Uterus (tissue), 2 donors: ENCODE results near the gene CEP112.

Experiments used
- POLR2A ChIP-seq, 2 donors: fragments of 450-650 bp; IDR thresholded peaks; one replicate each; pipeline ENCODE4 v1.6.1; 2016; ENCODE audit warnings: antibody characterized with exemption in 2 of 2, mild to moderate bottlenecking in 1 of 2, moderate library complexity in 1 of 2
- TF ChIP-seq, protein P1 (sequence below), 4 experiments: fragments of 200-600 bp in 2 of 4; fragments of 450-650 bp in 2 of 4; sonication (generic) in 2 of 4; IDR thresholded peaks; one replicate each; pipeline ENCODE4 v1.5.1; 2016 to 2019; ENCODE audit warnings: antibody characterized with exemption in 4 of 4, mild to moderate bottlenecking in 2 of 4, moderate library complexity in 1 of 4

DNA sequence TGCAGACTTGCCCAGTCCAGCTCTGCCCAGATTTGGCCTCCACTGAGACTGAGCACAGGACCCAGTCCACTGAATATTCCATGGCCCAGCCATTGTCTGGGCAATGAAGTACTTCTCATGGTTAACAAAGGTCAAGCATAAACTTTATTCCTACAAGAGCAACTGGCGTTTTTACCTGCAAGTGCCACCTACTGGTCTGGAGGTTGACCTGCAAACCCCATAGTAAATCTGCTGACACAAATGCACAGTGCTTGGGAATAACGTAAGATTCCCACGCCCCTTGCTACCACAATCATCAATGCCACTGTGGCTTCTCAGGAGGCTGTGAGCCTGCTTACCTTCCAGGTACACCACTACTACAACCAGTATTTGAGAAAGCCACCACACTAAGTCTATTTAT lies 170.2 kb downstream of the CEP112 start:
- TF ChIP-seq, protein P1, sequence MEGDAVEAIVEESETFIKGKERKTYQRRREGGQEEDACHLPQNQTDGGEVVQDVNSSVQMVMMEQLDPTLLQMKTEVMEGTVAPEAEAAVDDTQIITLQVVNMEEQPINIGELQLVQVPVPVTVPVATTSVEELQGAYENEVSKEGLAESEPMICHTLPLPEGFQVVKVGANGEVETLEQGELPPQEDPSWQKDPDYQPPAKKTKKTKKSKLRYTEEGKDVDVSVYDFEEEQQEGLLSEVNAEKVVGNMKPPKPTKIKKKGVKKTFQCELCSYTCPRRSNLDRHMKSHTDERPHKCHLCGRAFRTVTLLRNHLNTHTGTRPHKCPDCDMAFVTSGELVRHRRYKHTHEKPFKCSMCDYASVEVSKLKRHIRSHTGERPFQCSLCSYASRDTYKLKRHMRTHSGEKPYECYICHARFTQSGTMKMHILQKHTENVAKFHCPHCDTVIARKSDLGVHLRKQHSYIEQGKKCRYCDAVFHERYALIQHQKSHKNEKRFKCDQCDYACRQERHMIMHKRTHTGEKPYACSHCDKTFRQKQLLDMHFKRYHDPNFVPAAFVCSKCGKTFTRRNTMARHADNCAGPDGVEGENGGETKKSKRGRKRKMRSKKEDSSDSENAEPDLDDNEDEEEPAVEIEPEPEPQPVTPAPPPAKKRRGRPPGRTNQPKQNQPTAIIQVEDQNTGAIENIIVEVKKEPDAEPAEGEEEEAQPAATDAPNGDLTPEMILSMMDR (IDR thresholded peaks at IDR 0.05) = no peak
- TF ChIP-seq POLR2A (IDR thresholded peaks at IDR 0.05) = no peak
